Activated naive CD8-positive, alpha-beta T cell treated with anti-CD3 and anti-CD28 coated beads for 36 hours (primary cell): Measurements from ENCODE around the gene CDHR1. TPM values are rescaled to one million over a fixed set of nuclear protein-coding genes. Genes with fewer than 3 reads are reported as not detected.
A peak's percentile ranks its signal among the peaks of the same experiment; 100 is the strongest.
"Not testable (repeated sequence)": the region's sequence is repeated elsewhere in the genome, so short reads cannot be mapped to it uniquely, and the experiment has no call there.

Experiments
- DNase-seq: peaks from one replicate; pipeline ENCODE4 v3.0.0; 2021
- H3K27ac Mint-ChIP-seq: one replicate; pipeline ENCODE4 v1.8.0; 2022; ENCODE audit warnings: mild to moderate bottlenecking, moderate library complexity, mixed read lengths
- H3K27me3 Mint-ChIP-seq: one replicate; pipeline ENCODE4 v1.8.0; 2022; ENCODE audit warnings: mild to moderate bottlenecking, mixed read lengths
- H3K36me3 Mint-ChIP-seq: one replicate; pipeline ENCODE4 v1.8.0; 2021; ENCODE audit warnings: mild to moderate bottlenecking, mixed read lengths
- H3K4me1 Mint-ChIP-seq: one replicate; pipeline ENCODE4 v1.8.0; 2021; ENCODE audit warnings: mixed read lengths
- H3K4me3 Mint-ChIP-seq: one replicate; pipeline ENCODE4 v1.8.0; 2022; ENCODE audit warnings: mild to moderate bottlenecking, moderate library complexity, mixed read lengths
- H3K9me3 Mint-ChIP-seq: one replicate; pipeline ENCODE4 v1.8.0; 2022; ENCODE audit warnings: mixed read lengths
- total RNA-seq, 2 experiments: library from RNA; stranded (reverse); gene quantifications; one replicate each; pipeline ENCODE4 v1.2.3, GENCODE V29; 2021

CDHR1 gene
- total RNA-seq = 1 to 10 TPM in 1 of 2 experiments, under 1 TPM in 1; 0.91 to 1.6 TPM

DNA sequence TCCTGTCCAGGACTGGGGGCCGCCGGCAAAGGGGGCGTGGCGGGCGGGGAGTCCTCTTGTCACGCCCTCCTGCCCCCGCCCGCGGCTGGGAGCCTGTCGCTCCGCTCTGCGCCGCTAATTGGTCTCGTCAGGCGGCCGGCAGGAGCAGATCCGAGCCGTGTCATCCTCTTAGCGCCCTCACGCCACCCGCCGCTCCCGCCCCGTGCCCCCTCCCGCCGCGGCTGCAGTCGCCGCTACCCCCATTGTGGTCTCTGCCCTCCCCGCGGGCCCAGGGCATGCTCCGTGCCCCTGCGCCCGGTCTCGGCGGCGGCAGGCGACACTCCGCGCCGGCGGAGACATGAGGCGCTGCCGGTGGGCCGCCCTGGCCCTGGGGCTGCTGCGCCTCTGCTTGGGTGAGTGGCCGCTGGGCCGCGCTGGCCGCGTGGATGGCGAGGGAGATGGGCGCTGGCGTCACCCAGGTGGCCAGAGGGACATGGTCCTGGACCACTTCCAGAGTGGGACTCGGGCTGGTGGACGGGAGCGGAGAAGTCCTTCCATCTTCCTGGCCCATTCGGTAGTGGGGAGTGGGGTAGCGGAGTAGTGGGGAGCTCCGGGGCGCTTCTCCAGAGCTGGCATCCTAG, at the start of gene CDHR1:
CDHR1 (plus strand) TSS at position 114 of the 620 bp plus-strand sequence; CDS start at position 338, 224 bp downstream.
- DNase-seq = peak; percentile 60
- H3K4me3 Mint-ChIP-seq = peak within 1 kb of the TSS; percentile 49
- no peaks in the 10 kb centered on the region for H3K36me3 Mint-ChIP-seq
- peaks cover 28% of the 10 kb centered on the region for H3K27me3 Mint-ChIP-seq
- H3K27ac Mint-ChIP-seq = no peak within 1 kb of the TSS
- no peaks in the 10 kb centered on the region for H3K9me3 Mint-ChIP-seq
- H3K4me1 Mint-ChIP-seq = peaks cover 13% of the 10 kb centered on the region

DNA sequence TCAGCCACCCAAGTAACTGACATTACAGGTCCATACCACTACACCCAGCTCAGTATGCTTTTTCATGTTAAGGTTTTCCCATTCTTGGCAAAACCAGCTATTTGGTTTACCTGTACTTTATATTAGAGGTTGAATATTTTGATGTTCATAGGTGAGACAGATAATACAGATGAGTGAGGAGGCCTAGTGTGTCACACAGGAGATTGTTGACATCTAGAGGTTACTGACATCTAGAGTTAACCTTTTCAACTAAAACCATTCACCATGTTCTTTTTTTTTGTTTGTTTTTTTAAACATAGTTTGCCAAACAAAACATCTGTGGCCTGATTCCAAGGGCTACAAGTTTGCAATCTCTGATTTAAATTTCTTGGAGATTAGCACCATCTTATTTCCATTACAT, 47.0 kb upstream of the CDHR1 start:
- Mint-ChIP-seq H3K27me3 (no peaks in the 10 kb centered on the region), H3K9me3 (no peaks in the 10 kb centered on the region), H3K4me3 (no peak overlapping the region), H3K36me3 (peaks cover 27% of the 10 kb centered on the region), H3K27ac (no peak overlapping the region), H3K4me1 (peaks cover 21% of the 10 kb centered on the region)
- no peak for DNase-seq

DNA sequence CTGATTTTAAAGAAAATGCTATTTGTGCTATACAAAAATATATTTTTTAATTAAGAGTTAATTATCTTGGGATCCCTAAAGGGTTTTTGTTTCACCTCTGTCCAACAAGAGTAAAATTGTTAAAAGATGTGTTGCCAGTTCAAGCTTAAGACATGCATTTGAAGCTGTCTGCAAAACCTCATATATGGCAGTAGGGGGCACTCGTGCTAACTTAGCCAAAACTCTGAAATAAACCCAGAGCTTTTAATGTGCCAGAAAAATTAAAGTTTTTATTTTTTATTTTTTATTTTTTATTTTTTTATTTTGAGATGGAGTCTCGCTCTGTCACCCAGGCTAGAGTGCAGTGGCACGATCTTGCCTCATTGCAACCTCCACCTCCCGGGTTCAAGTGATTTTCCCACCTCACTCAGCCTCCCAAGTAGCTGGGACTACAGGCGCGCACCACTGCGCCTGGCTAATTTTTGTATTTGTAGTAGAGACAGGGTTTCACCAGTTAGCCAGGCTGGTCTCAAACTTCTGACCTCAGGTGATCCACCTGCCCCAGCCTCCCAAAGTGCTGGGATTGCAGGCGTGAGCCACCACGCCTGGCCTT, 46.2 kb upstream of the CDHR1 start:
- not testable (repeated sequence) for H3K27ac Mint-ChIP-seq, H3K4me3 Mint-ChIP-seq, DNase-seq, H3K27me3 Mint-ChIP-seq, H3K9me3 Mint-ChIP-seq
- Mint-ChIP-seq H3K36me3 (peaks cover 25% of the 10 kb centered on the region), H3K4me1 (peaks cover 24% of the 10 kb centered on the region)

DNA sequence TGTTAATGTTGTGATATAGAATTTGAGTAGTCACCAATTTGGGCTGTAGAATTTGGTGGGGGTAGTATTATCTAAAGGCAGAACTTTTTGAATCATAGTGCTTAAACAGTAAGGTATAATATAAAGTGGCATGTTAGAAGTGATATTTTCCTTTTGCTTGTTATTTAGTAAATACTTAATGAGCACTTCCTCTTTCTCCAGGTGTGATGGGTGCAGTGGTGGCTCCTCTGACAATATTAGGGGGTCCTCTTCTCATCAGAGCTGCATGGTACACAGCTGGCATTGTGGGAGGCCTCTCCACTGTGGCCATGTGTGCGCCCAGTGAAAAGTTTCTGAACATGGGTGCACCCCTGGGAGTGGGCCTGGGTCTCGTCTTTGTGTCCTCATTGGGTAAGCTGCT, 44.5 kb upstream of the CDHR1 start:
- Mint-ChIP-seq H3K4me1 (peaks cover 27% of the 10 kb centered on the region), H3K36me3 (peaks cover 23% of the 10 kb centered on the region), H3K27ac (no peak overlapping the region), H3K27me3 (no peaks in the 10 kb centered on the region), H3K9me3 (no peaks in the 10 kb centered on the region), H3K4me3 (no peak overlapping the region)
- DNase-seq = no peak

DNA sequence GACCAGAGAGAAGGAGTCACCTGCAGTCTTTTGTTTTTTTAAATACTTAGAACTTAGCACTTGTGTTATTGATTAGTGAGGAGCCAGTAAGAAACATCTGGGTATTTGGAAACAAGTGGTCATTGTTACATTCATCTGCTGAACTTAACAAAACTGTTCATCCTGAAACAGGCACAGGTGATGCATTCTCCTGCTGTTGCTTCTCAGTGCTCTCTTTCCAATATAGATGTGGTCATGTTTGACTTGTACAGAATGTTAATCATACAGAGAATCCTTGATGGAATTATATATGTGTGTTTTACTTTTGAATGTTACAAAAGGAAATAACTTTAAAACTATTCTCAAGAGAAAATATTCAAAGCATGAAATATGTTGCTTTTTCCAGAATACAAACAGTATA, 41.6 kb upstream of the CDHR1 start:
- no peaks in the 10 kb centered on the region for H3K9me3 Mint-ChIP-seq
- peaks cover 35% of the 10 kb centered on the region for H3K4me1 Mint-ChIP-seq
- DNase-seq = no peak
- peak overlapping the region; percentile 67 for H3K27ac Mint-ChIP-seq
- peaks cover 32% of the 10 kb centered on the region for H3K36me3 Mint-ChIP-seq
- no peak overlapping the region for H3K4me3 Mint-ChIP-seq
- no peaks in the 10 kb centered on the region for H3K27me3 Mint-ChIP-seq

DNA sequence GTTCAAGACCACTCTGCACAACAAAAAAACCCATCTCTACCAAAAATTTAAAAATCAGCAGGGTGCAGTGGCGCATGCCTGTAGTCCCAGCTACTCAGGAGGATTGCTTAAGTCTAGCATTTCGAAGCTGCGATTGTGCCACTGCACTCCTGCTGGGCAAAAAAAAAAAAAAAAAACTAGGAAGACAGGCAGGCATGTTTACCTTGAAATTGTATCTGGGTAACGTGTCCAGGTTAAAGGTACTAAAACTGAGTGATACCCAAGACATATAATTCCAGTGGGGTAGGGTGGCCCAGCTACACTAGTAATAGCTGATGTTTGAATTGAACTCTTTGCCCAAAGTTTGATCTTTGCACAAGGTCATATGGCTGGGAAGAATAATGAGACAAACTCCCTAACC, 38.8 kb upstream of the CDHR1 start:
- no peaks in the 10 kb centered on the region for H3K9me3 Mint-ChIP-seq
- H3K36me3 Mint-ChIP-seq = peaks cover 26% of the 10 kb centered on the region
- H3K27ac Mint-ChIP-seq = peak overlapping the region; percentile 54
- H3K4me1 Mint-ChIP-seq = peaks cover 40% of the 10 kb centered on the region
- no peaks in the 10 kb centered on the region for H3K27me3 Mint-ChIP-seq
- no peak for DNase-seq
- no peak overlapping the region for H3K4me3 Mint-ChIP-seq

DNA sequence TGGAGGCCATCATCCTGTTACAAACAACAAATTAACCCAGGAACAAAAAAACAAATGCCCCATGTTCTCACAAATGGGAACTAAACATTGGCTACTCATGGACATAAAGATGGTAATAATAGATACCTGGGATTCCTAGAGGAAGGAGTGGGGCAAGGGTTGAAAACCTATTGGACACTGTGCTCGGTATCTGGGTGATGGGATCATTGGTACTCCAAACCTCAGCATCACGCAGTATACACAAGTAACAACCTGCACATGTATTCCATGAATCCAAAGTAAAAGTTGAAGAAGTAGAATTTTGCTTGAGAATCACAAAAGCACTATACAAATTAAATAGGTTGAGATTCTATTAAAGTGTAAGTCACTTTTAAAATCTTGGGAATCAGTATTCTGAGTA, 38.3 kb upstream of the CDHR1 start:
- Mint-ChIP-seq H3K9me3 (no peaks in the 10 kb centered on the region), H3K4me1 (peaks cover 37% of the 10 kb centered on the region), H3K27ac (peak overlapping the region; percentile 72), H3K36me3 (peaks cover 21% of the 10 kb centered on the region), H3K4me3 (no peak overlapping the region), H3K27me3 (no peaks in the 10 kb centered on the region)
- no peak for DNase-seq

DNA sequence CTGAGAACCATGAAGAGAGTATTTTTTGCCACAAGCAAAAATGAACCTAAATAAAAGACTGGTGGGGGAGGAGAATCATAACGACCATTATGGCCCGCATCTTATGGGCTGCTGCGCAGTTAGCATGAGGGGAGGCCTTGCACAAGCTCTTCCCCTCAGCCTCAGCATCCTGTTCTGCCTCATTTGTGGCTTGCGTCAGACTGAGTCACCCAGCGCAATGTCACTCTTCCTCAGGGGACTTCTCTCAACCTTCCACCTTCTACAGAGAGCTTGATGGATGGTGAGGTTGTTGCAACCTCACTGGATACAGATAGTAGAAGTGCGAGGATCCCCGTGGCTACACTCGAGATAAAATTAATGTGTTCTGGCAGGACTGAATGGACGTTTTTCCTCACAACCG, 37.6 kb upstream of the CDHR1 start:
- Mint-ChIP-seq H3K27me3 (no peaks in the 10 kb centered on the region), H3K27ac (peak overlapping the region; percentile 72)
- DNase-seq = peak; percentile 62

DNA sequence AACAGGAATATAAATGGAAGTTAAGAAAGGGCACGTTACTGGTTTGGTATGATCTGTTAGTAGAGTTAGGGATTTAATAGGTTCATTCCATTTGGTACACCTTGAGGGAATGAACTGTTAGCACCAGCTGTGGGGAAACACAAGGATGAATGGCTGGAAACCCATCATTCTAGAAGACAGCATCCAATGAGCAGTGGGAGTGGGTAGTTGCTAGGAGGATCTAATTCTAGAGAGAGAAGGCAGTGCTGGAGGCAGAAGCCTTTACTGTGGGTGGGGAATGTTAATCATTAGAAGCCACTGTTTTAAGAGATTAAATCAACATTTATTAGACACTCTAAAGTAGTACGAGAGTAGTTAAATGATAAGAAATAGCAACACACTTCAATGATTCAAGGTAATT, 36.3 kb upstream of the CDHR1 start:
- Mint-ChIP-seq H3K36me3 (peaks cover 20% of the 10 kb centered on the region), H3K27ac (no peak overlapping the region), H3K27me3 (no peaks in the 10 kb centered on the region), H3K9me3 (no peaks in the 10 kb centered on the region), H3K4me1 (peaks cover 28% of the 10 kb centered on the region), H3K4me3 (no peak overlapping the region)
- no peak for DNase-seq

More for the DNA sequence above, 37.6 kb upstream of the CDHR1 start:
- H3K4me1 Mint-ChIP-seq = peaks cover 36% of the 10 kb centered on the region
- peaks cover 20% of the 10 kb centered on the region for H3K36me3 Mint-ChIP-seq
- no peak overlapping the region for H3K4me3 Mint-ChIP-seq
- H3K9me3 Mint-ChIP-seq = no peaks in the 10 kb centered on the region

DNA sequence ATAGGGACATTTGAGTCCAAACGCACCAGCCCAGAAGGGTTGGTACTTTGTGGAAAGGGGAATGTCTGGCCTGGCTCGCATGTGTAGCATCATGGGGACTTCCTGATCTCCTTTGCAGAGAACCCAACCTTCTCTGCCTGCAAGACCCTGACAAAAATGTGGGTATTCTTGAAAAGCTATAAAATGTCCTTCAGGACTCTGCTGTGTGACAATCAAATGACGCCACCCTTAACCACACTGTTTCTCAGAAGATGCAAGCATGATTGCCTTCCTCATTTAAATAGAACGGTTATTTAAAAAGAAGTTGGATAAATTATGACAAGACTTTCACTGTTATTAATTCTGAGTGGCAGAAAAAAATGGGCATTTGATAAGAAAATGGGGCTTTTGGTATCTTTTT, 35.8 kb upstream of the CDHR1 start:
- Mint-ChIP-seq H3K36me3 (peaks cover 20% of the 10 kb centered on the region), H3K27me3 (no peaks in the 10 kb centered on the region), H3K27ac (no peak overlapping the region), H3K9me3 (no peaks in the 10 kb centered on the region), H3K4me3 (no peak overlapping the region), H3K4me1 (peaks cover 26% of the 10 kb centered on the region)
- DNase-seq = no peak

DNA sequence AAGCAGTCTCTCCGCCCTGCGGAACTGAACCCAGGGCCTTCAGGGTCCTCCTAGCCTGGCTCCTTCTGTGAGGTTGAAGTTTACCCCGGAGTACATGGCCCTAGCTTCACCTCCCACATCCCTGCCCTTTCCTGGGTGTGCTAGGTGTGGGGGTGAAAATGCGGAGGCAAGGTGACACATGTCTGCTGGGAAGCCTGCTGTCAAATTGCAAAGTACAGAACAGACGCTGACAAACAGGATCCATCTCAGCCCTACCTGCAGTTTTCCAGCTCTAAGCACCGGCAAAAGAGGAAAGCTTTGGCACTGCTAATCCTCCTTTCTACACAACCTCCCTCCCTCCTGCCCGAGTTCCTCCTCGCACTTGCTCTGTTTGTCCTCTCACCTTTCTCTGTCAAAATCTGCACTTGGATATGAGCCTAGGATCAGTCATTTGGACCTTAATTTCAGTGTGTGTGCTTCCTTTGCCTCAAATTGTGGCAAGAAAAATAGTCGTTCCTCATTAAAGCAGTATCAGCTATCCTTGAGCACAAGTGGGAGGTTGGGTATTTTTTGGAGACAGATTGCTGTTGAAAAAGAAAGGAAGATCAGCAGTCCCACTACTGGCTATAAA, 35.2 kb upstream of the CDHR1 start:
- Mint-ChIP-seq H3K27ac (no peak overlapping the region), H3K36me3 (peaks cover 20% of the 10 kb centered on the region), H3K9me3 (no peaks in the 10 kb centered on the region), H3K4me3 (no peak overlapping the region), H3K4me1 (peaks cover 23% of the 10 kb centered on the region), H3K27me3 (no peaks in the 10 kb centered on the region)
- DNase-seq = no peak

DNA sequence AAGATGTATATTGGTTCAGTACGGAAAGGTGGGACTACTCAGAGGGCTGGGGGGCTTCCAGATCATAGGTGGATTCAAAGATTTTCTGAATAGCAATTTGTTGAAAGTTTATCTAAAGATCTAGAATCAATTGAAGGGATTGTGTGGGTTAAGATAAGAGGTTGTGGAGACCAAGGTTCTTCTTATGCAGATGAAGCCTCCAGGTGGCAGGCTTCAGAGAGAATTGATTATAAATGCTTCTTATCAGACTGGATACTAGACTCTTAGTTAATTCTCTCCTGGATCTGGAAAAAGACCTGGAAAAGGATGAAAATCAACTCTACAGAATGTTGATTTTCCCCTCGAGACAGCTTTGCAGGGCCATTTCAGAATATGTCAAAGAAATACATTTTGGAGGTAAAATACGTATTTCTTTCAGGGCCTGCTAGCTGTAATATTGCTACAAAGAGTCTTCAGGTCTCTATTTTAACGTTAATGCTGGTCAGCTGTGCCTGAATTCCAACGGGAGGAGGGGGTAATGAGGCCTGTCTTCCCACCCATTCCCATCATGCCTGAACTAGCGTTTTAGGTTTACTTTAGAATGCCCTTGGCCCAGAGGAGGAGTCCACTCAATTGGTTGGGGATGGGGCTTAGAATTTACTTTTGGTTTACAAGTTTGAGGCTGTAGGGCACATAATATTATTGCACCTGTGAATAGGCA, 33.5 kb upstream of the CDHR1 start:
- Mint-ChIP-seq H3K36me3 (peaks cover 7% of the 10 kb centered on the region), H3K27ac (no peak overlapping the region), H3K4me3 (no peak overlapping the region), H3K4me1 (peaks cover 21% of the 10 kb centered on the region), H3K27me3 (no peaks in the 10 kb centered on the region), H3K9me3 (no peaks in the 10 kb centered on the region)
- DNase-seq = no peak

DNA sequence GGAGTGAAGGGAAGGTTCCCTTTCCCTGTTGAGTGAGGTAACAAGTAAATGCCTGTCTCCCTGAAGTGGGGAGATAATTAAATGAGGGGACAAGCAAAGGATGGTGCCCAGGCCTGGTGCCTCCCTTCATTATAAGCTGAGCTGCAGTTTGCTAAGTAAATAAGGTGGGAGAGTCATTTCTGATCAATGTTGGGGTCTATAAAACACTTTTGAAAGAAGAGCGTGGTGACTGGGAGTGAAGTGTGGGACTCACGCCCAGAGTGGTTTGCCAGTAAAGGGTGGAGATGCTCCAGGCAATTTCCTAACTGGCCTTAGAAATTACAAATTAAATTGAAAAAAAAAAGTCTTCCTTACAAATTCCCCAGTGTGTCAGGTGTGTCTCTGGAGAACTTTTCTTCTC, 30.3 kb upstream of the CDHR1 start:
- no peaks in the 10 kb centered on the region for H3K27me3 Mint-ChIP-seq
- H3K4me3 Mint-ChIP-seq = no peak overlapping the region
- H3K4me1 Mint-ChIP-seq = peaks cover 3% of the 10 kb centered on the region
- no peaks in the 10 kb centered on the region for H3K36me3 Mint-ChIP-seq
- no peaks in the 10 kb centered on the region for H3K9me3 Mint-ChIP-seq
- H3K27ac Mint-ChIP-seq = no peak overlapping the region
- no peak for DNase-seq

DNA sequence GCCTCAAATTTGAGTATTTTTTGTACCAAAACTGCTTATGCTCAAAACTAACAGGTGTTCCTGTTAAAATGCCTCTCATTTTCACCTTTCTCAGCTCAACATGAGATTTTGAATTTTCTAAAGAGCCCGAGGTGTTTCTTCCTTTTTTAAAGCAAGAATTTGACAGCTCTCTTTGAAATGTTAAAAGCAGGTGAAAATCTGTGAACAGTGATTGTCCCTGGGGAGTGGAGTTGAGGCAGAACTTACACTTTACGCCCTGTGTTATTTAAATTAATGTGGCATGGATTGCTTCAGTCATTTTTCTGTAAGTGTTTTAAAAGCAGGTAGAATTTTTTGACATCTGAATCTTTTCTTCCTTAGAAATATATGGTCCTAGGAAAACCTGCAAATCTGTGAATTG, 29.9 kb upstream of the CDHR1 start:
- Mint-ChIP-seq H3K4me3 (no peak overlapping the region), H3K27ac (no peak overlapping the region), H3K36me3 (no peaks in the 10 kb centered on the region), H3K4me1 (no peaks in the 10 kb centered on the region), H3K9me3 (no peaks in the 10 kb centered on the region), H3K27me3 (no peaks in the 10 kb centered on the region)
- no peak for DNase-seq

DNA sequence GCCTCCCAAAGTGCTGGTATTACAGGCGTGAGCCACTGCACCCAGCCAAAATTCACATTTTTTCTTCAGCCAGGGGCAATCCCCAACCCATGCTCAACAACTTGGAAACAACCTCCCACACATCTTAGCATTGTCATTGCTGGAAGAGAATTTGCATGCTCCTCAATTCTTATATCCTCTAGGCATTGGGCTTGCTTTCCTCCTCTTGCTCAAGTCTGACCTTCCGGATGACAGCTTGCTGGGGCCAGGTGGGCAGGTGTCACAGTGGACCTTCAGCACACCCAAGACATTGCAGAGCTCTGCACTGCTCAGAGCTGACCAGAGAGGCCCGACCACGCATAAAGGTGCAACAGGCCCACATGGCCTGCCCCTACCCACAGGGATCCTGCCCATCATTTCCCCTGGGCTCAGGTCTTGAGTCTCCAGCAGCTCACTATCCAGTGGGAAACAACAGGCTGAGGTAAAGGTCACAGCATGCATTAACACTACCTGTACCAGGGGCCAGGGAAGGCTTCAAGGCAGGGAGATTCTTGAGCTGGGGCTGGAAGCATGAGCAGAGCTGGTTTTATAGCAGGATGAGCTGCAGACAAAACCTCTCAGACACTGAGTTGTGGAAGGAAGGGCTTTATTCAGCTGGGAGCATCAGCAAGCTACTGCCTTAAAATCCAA, 27.6 kb upstream of the CDHR1 start:
- no peaks in the 10 kb centered on the region for H3K27me3 Mint-ChIP-seq
- no peaks in the 10 kb centered on the region for H3K9me3 Mint-ChIP-seq
- H3K4me1 Mint-ChIP-seq = no peaks in the 10 kb centered on the region
- H3K4me3 Mint-ChIP-seq = no peak overlapping the region
- H3K36me3 Mint-ChIP-seq = no peaks in the 10 kb centered on the region
- no peak overlapping the region for H3K27ac Mint-ChIP-seq
- DNase-seq = no peak
